Smooth muscle cell (in vitro differentiated cells): ENCODE results near the gene LRCH4. TPM values are rescaled to one million over a fixed set of nuclear protein-coding genes. Genes with fewer than 3 reads are reported as not detected.

Experiments
- DNase-seq: peaks from one replicate; lab custom pipeline; 2025; ENCODE audit not compliant: unreplicated experiment; lab: John Stamatoyannopoulos, UW
- H2AFZ ChIP-seq: fragments of 200-600 bp; sonication (generic); 2 replicates; pipeline ENCODE4 v1.6.0; 2016; ENCODE audit warnings: antibody characterized with exemption, low read depth, mild to moderate bottlenecking
- H3F3A ChIP-seq: fragments of 200-600 bp; sonication (generic); 2 replicates; pipeline ENCODE4 v1.6.0; 2017; ENCODE audit warnings: antibody characterized with exemption, low read depth
- H3K27ac ChIP-seq: fragments of 200-600 bp; sonication (generic); 2 replicates; pipeline ENCODE4 v1.5.1; 2016; ENCODE audit warnings: low read depth, mild to moderate bottlenecking
- H3K27me3 ChIP-seq: fragments of 200-600 bp; sonication (generic); 2 replicates; pipeline ENCODE4 v1.6.1; 2016; ENCODE audit warnings: low read depth, mild to moderate bottlenecking
- H3K36me3 ChIP-seq: fragments of 200-600 bp; sonication (generic); 2 replicates; pipeline ENCODE4 v1.5.1; 2016; ENCODE audit warnings: low read depth
- H3K4me1 ChIP-seq: fragments of 200-600 bp; sonication (generic); 2 replicates; pipeline ENCODE4 v1.5.1; 2016; ENCODE audit warnings: low read depth
- H3K4me2 ChIP-seq: fragments of 200-600 bp; sonication (generic); 2 replicates; pipeline ENCODE4 v1.6.0; 2016; ENCODE audit warnings: mild to moderate bottlenecking
- H3K4me3 ChIP-seq: fragments of 200-600 bp; sonication (generic); 2 replicates; pipeline ENCODE4 v1.5.1; 2016; ENCODE audit warnings: mild to moderate bottlenecking
- H3K79me2 ChIP-seq: fragments of 200-600 bp; sonication (generic); 2 replicates; pipeline ENCODE4 v1.6.0; 2016; ENCODE audit warnings: low read depth, mild to moderate bottlenecking
- H3K9ac ChIP-seq: fragments of 200-600 bp; sonication (generic); 2 replicates; pipeline ENCODE4 v1.6.0; 2016; ENCODE audit warnings: low read depth
- H3K9me3 ChIP-seq: fragments of 200-600 bp; sonication (generic); replicated peaks from 2 replicates; pipeline ENCODE4 v1.5.1; 2016; ENCODE audit warnings: low read depth
- H4K20me1 ChIP-seq: fragments of 200-600 bp; sonication (generic); 2 replicates; pipeline ENCODE4 v1.6.0; 2016; ENCODE audit warnings: low read depth
- WGBS: methylation state at CpG from one replicate; pipeline ENCODE4 v1.1.7; 2016; ENCODE audit warnings: low lambda C conversion rate; 5-methylcytosine and 5-hydroxymethylcytosine counted together
- polyA plus RNA-seq: library from polyadenylated mRNA; unstranded; fragments of >200 nt; fragmentation: Nextera tagmentation; extraction: Ambion mirVana; gene quantifications from 2 replicates; pipeline ENCODE4 v1.2.1, GENCODE V29; 2016
- total RNA-seq: library from RNA; depleted of rRNA; stranded (reverse); fragments of >200 nt; gene quantifications from 2 replicates; pipeline ENCODE4 v1.2.3, GENCODE V29; 2014
- TF ChIP-seq, protein P1 (sequence below): fragments of 200-600 bp; sonication (generic); IDR thresholded peaks from 2 replicates; pipeline ENCODE4 v1.5.1; 2017; ENCODE audit warnings: borderline replicate concordance, mild to moderate bottlenecking, antibody characterized with exemption; ENCODE audit not compliant: insufficient read depth, poor library complexity, severe bottlenecking

LRCH4 gene
- total and polyA plus RNA-seq, 2 experiments from 2014 or later = 48.2 to 58.5 TPM

GRCh38 chr7:100588438-100588837 is 2.5 kb upstream of the LRCH4 start:
- no peak for DNase-seq
- Histone ChIP-seq H2AFZ (no peak overlapping the region), H3K27me3 (no peaks in the 10 kb centered on the region), H3F3A (peaks cover 11% of the 10 kb centered on the region), H3K79me2 (no peaks in the 10 kb centered on the region), H3K4me2 (no peak overlapping the region), H3K4me3 (no peak overlapping the region), H3K9me3 (no peaks in the 10 kb centered on the region), H3K36me3 (no peaks in the 10 kb centered on the region), H4K20me1 (peaks cover 21% of the 10 kb centered on the region), H3K27ac (no peak overlapping the region), H3K9ac (no peak overlapping the region), H3K4me1 (peaks cover 15% of the 10 kb centered on the region)
- TF ChIP-seq, protein P1, sequence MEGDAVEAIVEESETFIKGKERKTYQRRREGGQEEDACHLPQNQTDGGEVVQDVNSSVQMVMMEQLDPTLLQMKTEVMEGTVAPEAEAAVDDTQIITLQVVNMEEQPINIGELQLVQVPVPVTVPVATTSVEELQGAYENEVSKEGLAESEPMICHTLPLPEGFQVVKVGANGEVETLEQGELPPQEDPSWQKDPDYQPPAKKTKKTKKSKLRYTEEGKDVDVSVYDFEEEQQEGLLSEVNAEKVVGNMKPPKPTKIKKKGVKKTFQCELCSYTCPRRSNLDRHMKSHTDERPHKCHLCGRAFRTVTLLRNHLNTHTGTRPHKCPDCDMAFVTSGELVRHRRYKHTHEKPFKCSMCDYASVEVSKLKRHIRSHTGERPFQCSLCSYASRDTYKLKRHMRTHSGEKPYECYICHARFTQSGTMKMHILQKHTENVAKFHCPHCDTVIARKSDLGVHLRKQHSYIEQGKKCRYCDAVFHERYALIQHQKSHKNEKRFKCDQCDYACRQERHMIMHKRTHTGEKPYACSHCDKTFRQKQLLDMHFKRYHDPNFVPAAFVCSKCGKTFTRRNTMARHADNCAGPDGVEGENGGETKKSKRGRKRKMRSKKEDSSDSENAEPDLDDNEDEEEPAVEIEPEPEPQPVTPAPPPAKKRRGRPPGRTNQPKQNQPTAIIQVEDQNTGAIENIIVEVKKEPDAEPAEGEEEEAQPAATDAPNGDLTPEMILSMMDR = peak; percentile 21
- 60% methylated on average over 1 of the region's 1 CpG for WGBS

DNA sequence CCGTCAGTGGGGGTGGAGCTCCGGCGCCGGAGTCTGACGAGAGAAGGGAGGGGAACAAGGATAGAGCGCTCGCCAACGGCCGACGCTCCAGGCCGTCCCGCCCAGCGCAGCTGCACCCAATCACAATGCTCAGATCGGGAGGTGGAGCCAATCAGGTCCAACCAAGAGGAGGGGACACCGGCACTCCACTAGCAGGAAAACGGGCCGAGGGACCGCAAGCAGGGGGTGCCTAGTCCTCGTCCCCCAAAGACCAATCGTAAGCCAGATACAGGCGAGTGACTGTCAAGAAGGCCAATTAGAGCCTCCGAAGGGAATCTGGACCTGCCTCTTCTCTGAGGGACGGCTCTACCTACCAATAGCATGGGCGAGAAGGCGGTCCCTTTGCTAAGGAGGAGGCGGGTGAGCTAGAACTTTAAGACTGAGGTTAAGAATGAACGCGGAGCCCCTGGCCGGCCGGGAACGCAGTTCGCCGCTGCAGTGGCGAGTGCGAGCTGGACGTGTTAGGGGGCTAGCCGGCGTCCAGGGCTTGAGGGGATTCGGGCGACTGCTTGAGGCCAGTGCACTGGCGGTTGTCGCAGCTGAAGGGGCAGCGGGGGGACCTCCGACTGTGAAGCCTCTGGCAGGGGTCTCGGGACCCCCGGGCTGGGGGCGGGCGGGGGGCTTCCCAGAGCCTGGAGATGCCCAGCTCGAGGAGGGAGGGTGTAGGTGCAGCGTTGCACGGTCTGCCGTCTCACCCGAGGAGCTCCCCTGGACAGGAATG is 517 bp upstream of the LRCH4 start, which contains the start of gene FBXO24:
FBXO24 (plus strand) TSS at position 63 of the 760 bp plus-strand sequence; CDS start at position 361, 298 bp downstream.
- H4K20me1 ChIP-seq = peaks cover 37% of the 10 kb centered on the region
- H3K9me3 ChIP-seq = no peaks in the 10 kb centered on the region
- H3K27me3 ChIP-seq = no peaks in the 10 kb centered on the region
- peak within 1 kb of the TSS; percentile 91 for H3K9ac ChIP-seq
- peaks cover 1% of the 10 kb centered on the region for H3K36me3 ChIP-seq
- H3K27ac ChIP-seq = peak within 1 kb of the TSS; percentile 83
- peak within 1 kb of the TSS; percentile 86 for H3K4me2 ChIP-seq
- peak within 1 kb of the TSS; percentile 75 for H3K4me3 ChIP-seq
- TF ChIP-seq, protein P1 = no peak
- peaks cover 13% of the 10 kb centered on the region for H3K79me2 ChIP-seq
- peak within 1 kb of the TSS; percentile 39 for H2AFZ ChIP-seq
- under 1% methylated on average over 51 of the region's 53 CpGs for WGBS
- peaks cover 16% of the 10 kb centered on the region for H3K4me1 ChIP-seq
- peaks cover 11% of the 10 kb centered on the region for H3F3A ChIP-seq
- peak; percentile 96 for DNase-seq

GRCh38 chr7:100584683-100585510 is 1.0 kb downstream of the LRCH4 start:
- H3K27ac ChIP-seq = peak overlapping the region; percentile 83
- peak; percentile 25 for DNase-seq
- H3K27me3 ChIP-seq = no peaks in the 10 kb centered on the region
- WGBS = 6% methylated on average over 20 of the region's 20 CpGs
- H3K9ac ChIP-seq = peak overlapping the region; percentile 91
- peaks cover 13% of the 10 kb centered on the region for H3K79me2 ChIP-seq
- H3K36me3 ChIP-seq = peaks cover 6% of the 10 kb centered on the region
- TF ChIP-seq, protein P1 = no peak
- no peak overlapping the region for H2AFZ ChIP-seq
- peak overlapping the region; percentile 75 for H3K4me3 ChIP-seq
- no peaks in the 10 kb centered on the region for H3K9me3 ChIP-seq
- H3F3A ChIP-seq = peaks cover 11% of the 10 kb centered on the region
- H3K4me1 ChIP-seq = peaks cover 16% of the 10 kb centered on the region
- H3K4me2 ChIP-seq = peak overlapping the region; percentile 83
- peaks cover 41% of the 10 kb centered on the region for H4K20me1 ChIP-seq
